K562 (cell line): ENCODE data around the gene COL25A1.

Experiments used
- CBX1 ChIP-seq: sonication (generic); IDR thresholded peaks from 2 replicates; pipeline ENCODE4 v1.6.1; 2016; ENCODE audit warnings: antibody characterized with exemption, low read depth, mild to moderate bottlenecking
- CBX3 ChIP-seq, 2 experiments: IDR thresholded peaks; 1 replicate in 1 of 2; 2 replicates in 1 of 2; pipeline ENCODE4 v1.6.1; 2012; ENCODE audit warnings: inconsistent platforms in 2 of 2, low read length in 2 of 2, borderline replicate concordance in 1 of 2, control low read depth in 1 of 2
- KDM1A ChIP-seq, 2 experiments: fragments of 450-650 bp; IDR thresholded peaks; 2 replicates each; pipeline ENCODE4 v1.6.1; 2016; ENCODE audit warnings: mild to moderate bottlenecking in 2 of 2
- NELFE ChIP-seq: IDR thresholded peaks from 2 replicates; pipeline ENCODE4 v1.6.1; 2011; ENCODE audit warnings: mild to moderate bottlenecking; ENCODE audit not compliant: insufficient read depth, insufficient read length
- XRCC3 ChIP-seq: fragments of 450-650 bp; IDR thresholded peaks from 2 replicates; pipeline ENCODE4 v1.6.1; 2017; ENCODE audit warnings: mild to moderate bottlenecking, moderate library complexity
- ZNF785 ChIP-seq: fragments of 250-450 bp; sonication (Bioruptor Pico); IDR thresholded peaks from 2 replicates; pipeline ENCODE4 v1.4.0; 2020; ENCODE audit warnings: mild to moderate bottlenecking
- ZZZ3 ChIP-seq: fragments of 450-650 bp; IDR thresholded peaks from 2 replicates; pipeline ENCODE4 v1.6.1; 2016; ENCODE audit warnings: antibody characterized with exemption, mild to moderate bottlenecking, moderate library complexity

GRCh38 chr4:109147135-109147534 is 155.3 kb downstream of the COL25A1 start:
- no peak for TF ChIP-seq CBX1
- TF ChIP-seq CBX3 (IDR thresholded peaks at IDR 0.05; ENCODE audit: borderline replicate concordance in 1 of 2, low read length in 2 of 2), result no peak
- TF ChIP-seq NELFE, result no peak
- TF ChIP-seq ZNF785 (CRISPR knock-in tag), result no peak
- no peak for TF ChIP-seq XRCC3
- no peak for TF ChIP-seq KDM1A (IDR thresholded peaks at IDR 0.05)
- no peak for TF ChIP-seq ZZZ3
